Activated T-cell treated with anti-CD3 and anti-CD28 coated beads, Interleukin-2, amount 50 U/mL, for 72 hours (primary cell): ENCODE results near the gene CCDC27. TPM values are rescaled to one million over a fixed set of nuclear protein-coding genes. Genes with fewer than 3 reads are reported as not detected.

Experiments
- ATAC-seq, 2 donors: fragments of 150-1000 bp; cut with Tn5 transposase; replicated peaks in 1 of 2; 2 replicates each; pipeline ENCODE4 v1.10.0; 2021; ENCODE audit warnings: moderate library complexity in 2 of 2, mild to moderate bottlenecking in 1 of 2
- DNase-seq, 2 donors: peaks; one replicate each; pipeline ENCODE4 v3.0.0; 2021 to 2022; ENCODE audit warnings: mixed read lengths in 1 of 2
- H3K27ac Mint-ChIP-seq: one replicate; pipeline ENCODE4 v1.8.0; 2022; ENCODE audit warnings: mild to moderate bottlenecking, moderate library complexity, mixed read lengths
- H3K27me3 Mint-ChIP-seq: one replicate; pipeline ENCODE4 v1.8.0; 2022; ENCODE audit warnings: low read depth, mixed read lengths
- H3K36me3 Mint-ChIP-seq, 2 donors: one replicate each; pipeline ENCODE4 v1.8.0; 2022; ENCODE audit warnings: mixed read lengths in 2 of 2, mild to moderate bottlenecking in 1 of 2; ENCODE audit not compliant: insufficient read depth in 2 of 2
- H3K4me1 Mint-ChIP-seq: one replicate; pipeline ENCODE4 v1.8.0; 2022; ENCODE audit warnings: low read depth, mixed read lengths
- H3K4me3 Mint-ChIP-seq, 2 donors: one replicate each; pipeline ENCODE4 v1.8.0; 2022; ENCODE audit warnings: mild to moderate bottlenecking in 2 of 2, mixed read lengths in 2 of 2, moderate library complexity in 2 of 2
- H3K9me3 Mint-ChIP-seq, 2 donors: one replicate each; pipeline ENCODE4 v1.8.0; 2022; ENCODE audit warnings: mixed read lengths in 2 of 2
- total RNA-seq, 2 donors: library from RNA; stranded (reverse); gene quantifications; one replicate each; pipeline ENCODE4 v1.2.3, GENCODE V29; 2022

The CCDC27 gene
- total RNA-seq, 2 donors from 2014 or later, result not detected

GRCh38 chr1:3727042-3727824, 25.0 kb upstream of the CCDC27 start:
- Mint-ChIP-seq H3K36me3 (no peaks in the 10 kb centered on the region), H3K27me3 (peaks cover 14% of the 10 kb centered on the region), H3K9me3 (no peaks in the 10 kb centered on the region), H3K27ac (no peak overlapping the region), H3K4me3 (no peak overlapping the region), H3K4me1 (no peaks in the 10 kb centered on the region)
- peak; percentile 33 to 39 for ATAC-seq
- DNase-seq, result peak in 1 of 2 donors; percentile 25

- no peaks in the 10 kb centered on the region for H3K36me3 Mint-ChIP-seq
- H3K9me3 Mint-ChIP-seq, result no peaks in the 10 kb centered on the region
- no peak for DNase-seq
- no peaks in the 10 kb centered on the region for H3K4me1 Mint-ChIP-seq
- peaks cover 14% of the 10 kb centered on the region for H3K27me3 Mint-ChIP-seq
- no peak for ATAC-seq
- H3K4me3 Mint-ChIP-seq, result no peak overlapping the region
- no peak overlapping the region for H3K27ac Mint-ChIP-seq
Measured at GRCh38 chr1:3727825-3728776, 24.1 kb upstream of the CCDC27 start.

- Mint-ChIP-seq H3K9me3 (no peaks in the 10 kb centered on the region), H3K36me3 (no peaks in the 10 kb centered on the region), H3K4me3 (no peak overlapping the region), H3K27ac (no peak overlapping the region), H3K4me1 (no peaks in the 10 kb centered on the region), H3K27me3 (peaks cover 14% of the 10 kb centered on the region)
- DNase-seq, result no peak
- peak in 1 of 2 donors; percentile 23 for ATAC-seq
Measured at GRCh38 chr1:3729594-3730542, 22.4 kb upstream of the CCDC27 start.

- H3K4me1 Mint-ChIP-seq, result no peaks in the 10 kb centered on the region
- no peak overlapping the region for H3K27ac Mint-ChIP-seq
- no peaks in the 10 kb centered on the region for H3K9me3 Mint-ChIP-seq
- H3K4me3 Mint-ChIP-seq, result no peak overlapping the region
- DNase-seq (no peak), ATAC-seq (no peak)
- H3K36me3 Mint-ChIP-seq, result no peaks in the 10 kb centered on the region
- H3K27me3 Mint-ChIP-seq, result peaks cover 9% of the 10 kb centered on the region
Measured at GRCh38 chr1:3730543-3731247, 21.6 kb upstream of the CCDC27 start.

- Mint-ChIP-seq H3K4me3 (no peak overlapping the region), H3K4me1 (no peaks in the 10 kb centered on the region), H3K27me3 (peaks cover 8% of the 10 kb centered on the region), H3K36me3 (peaks cover 0 to 3% of the 10 kb centered on the region in 2 donors), H3K9me3 (no peaks in the 10 kb centered on the region), H3K27ac (no peak overlapping the region)
- no peak for ATAC-seq
- no peak for DNase-seq
Measured at GRCh38 chr1:3731583-3732433, 20.4 kb upstream of the CCDC27 start.

GRCh38 chr1:3732434-3733093, 19.7 kb upstream of the CCDC27 start:
- Mint-ChIP-seq H3K9me3 (no peaks in the 10 kb centered on the region), H3K4me3 (no peak overlapping the region), H3K27me3 (peaks cover 8% of the 10 kb centered on the region), H3K36me3 (peaks cover 0 to 3% of the 10 kb centered on the region in 2 donors), H3K4me1 (no peaks in the 10 kb centered on the region), H3K27ac (no peak overlapping the region)
- DNase-seq (no peak), ATAC-seq (no peak)

GRCh38 chr1:3733094-3733882, 19.0 kb upstream of the CCDC27 start:
- no peak overlapping the region for H3K27ac Mint-ChIP-seq
- no peaks in the 10 kb centered on the region for H3K9me3 Mint-ChIP-seq
- ATAC-seq (no peak), DNase-seq (no peak)
- peaks cover 0 to 3% of the 10 kb centered on the region in 2 donors for H3K36me3 Mint-ChIP-seq
- H3K4me1 Mint-ChIP-seq, result no peaks in the 10 kb centered on the region
- peaks cover 8% of the 10 kb centered on the region for H3K27me3 Mint-ChIP-seq
- no peak overlapping the region for H3K4me3 Mint-ChIP-seq

GRCh38 chr1:3733883-3734589, 18.2 kb upstream of the CCDC27 start:
- H3K27me3 Mint-ChIP-seq, result peaks cover 2% of the 10 kb centered on the region
- H3K9me3 Mint-ChIP-seq, result no peaks in the 10 kb centered on the region
- ATAC-seq, result no peak
- H3K4me3 Mint-ChIP-seq, result no peak overlapping the region
- no peaks in the 10 kb centered on the region for H3K4me1 Mint-ChIP-seq
- peaks cover 0 to 3% of the 10 kb centered on the region in 2 donors for H3K36me3 Mint-ChIP-seq
- H3K27ac Mint-ChIP-seq, result no peak overlapping the region
- no peak for DNase-seq

GRCh38 chr1:3734602-3735001, 17.6 kb upstream of the CCDC27 start:
- ATAC-seq, result no peak
- H3K36me3 Mint-ChIP-seq, result peaks cover 0 to 3% of the 10 kb centered on the region in 2 donors
- no peak overlapping the region for H3K27ac Mint-ChIP-seq
- no peaks in the 10 kb centered on the region for H3K4me1 Mint-ChIP-seq
- H3K9me3 Mint-ChIP-seq, result no peaks in the 10 kb centered on the region
- no peaks in the 10 kb centered on the region for H3K27me3 Mint-ChIP-seq
- DNase-seq, result no peak
- no peak overlapping the region for H3K4me3 Mint-ChIP-seq

GRCh38 chr1:3735027-3735681, 17.1 kb upstream of the CCDC27 start:
- no peaks in the 10 kb centered on the region for H3K27me3 Mint-ChIP-seq
- no peak for DNase-seq
- no peak for ATAC-seq
- no peaks in the 10 kb centered on the region for H3K9me3 Mint-ChIP-seq
- H3K4me3 Mint-ChIP-seq, result no peak overlapping the region
- peaks cover 0 to 3% of the 10 kb centered on the region in 2 donors for H3K36me3 Mint-ChIP-seq
- no peaks in the 10 kb centered on the region for H3K4me1 Mint-ChIP-seq
- no peak overlapping the region for H3K27ac Mint-ChIP-seq
